Measurements from ENCODE around the gene FBXW12. TPM values are rescaled to one million over a fixed set of nuclear protein-coding genes. Genes with fewer than 3 reads are reported as not detected.

The FBXW12 gene
- polyA plus RNA-seq, 1 donor from 2014 or later: not detected

GRCh38 chr3:48436477-48436787 lies 64.4 kb downstream of the FBXW12 start:
- Histone ChIP-seq H3K27ac (ENCODE audit: low read length) (no peak overlapping the region), H3K4me2 (ENCODE audit: low read length) (no peak overlapping the region), H2AFZ (ENCODE audit: low read depth, low read length) (no peak overlapping the region), H3K9ac (ENCODE audit: low read length) (peak overlapping the region; percentile 27), H4K20me1 (ENCODE audit: insufficient read depth) (no peaks in the 10 kb centered on the region), H3K9me2 (ENCODE audit: insufficient read depth, low read length) (no peaks in the 10 kb centered on the region), H3K27me3 (ENCODE audit: insufficient read depth, low read depth, low read length) (no peaks in the 10 kb centered on the region), H3K36me3 (ENCODE audit: insufficient read depth, low read length) (no peaks in the 10 kb centered on the region), H3F3A (ENCODE audit: insufficient read depth, low read length, poor library complexity, severe bottlenecking) (no peaks in the 10 kb centered on the region), H3K4me3 (ENCODE audit: low read length) (no peak overlapping the region), H3K79me2 (replicated peaks; ENCODE audit: insufficient read depth, low read length) (peaks cover 14% of the 10 kb centered on the region), H3K9me3 (ENCODE audit: low read length) (no peaks in the 10 kb centered on the region)
- no peak for TF ChIP-seq POLR2AphosphoS5 (IDR thresholded peaks at IDR 0.05)
- TF ChIP-seq RAD21 (conservative IDR thresholded peaks at IDR 0.05): no peak
- no peak for TF ChIP-seq TAF1 (IDR thresholded peaks at IDR 0.05; ENCODE audit: low read depth)
- no peak for TF ChIP-seq SMC3 (conservative IDR thresholded peaks at IDR 0.05; ENCODE audit: poor library complexity)
- TF ChIP-seq EP300 (conservative IDR thresholded peaks at IDR 0.05; ENCODE audit: poor library complexity, severe bottlenecking): no peak
- no peak for TF ChIP-seq MXI1 (conservative IDR thresholded peaks at IDR 0.05; ENCODE audit: poor library complexity, severe bottlenecking)

GRCh38 chr3:48436855-48437254 lies 64.8 kb downstream of the FBXW12 start:
- no peak for TF ChIP-seq MXI1 (conservative IDR thresholded peaks at IDR 0.05; ENCODE audit: poor library complexity, severe bottlenecking)
- Histone ChIP-seq H3K9ac (ENCODE audit: low read length) (peak overlapping the region; percentile 27), H3K9me3 (ENCODE audit: low read length) (no peaks in the 10 kb centered on the region), H3K4me3 (ENCODE audit: low read length) (no peak overlapping the region), H4K20me1 (ENCODE audit: insufficient read depth) (no peaks in the 10 kb centered on the region), H2AFZ (ENCODE audit: low read depth, low read length) (no peak overlapping the region), H3F3A (ENCODE audit: insufficient read depth, low read length, poor library complexity, severe bottlenecking) (no peaks in the 10 kb centered on the region), H3K36me3 (ENCODE audit: insufficient read depth, low read length) (no peaks in the 10 kb centered on the region), H3K9me2 (ENCODE audit: insufficient read depth, low read length) (no peaks in the 10 kb centered on the region), H3K4me2 (ENCODE audit: low read length) (no peak overlapping the region), H3K79me2 (replicated peaks; ENCODE audit: insufficient read depth, low read length) (peaks cover 19% of the 10 kb centered on the region), H3K27ac (ENCODE audit: low read length) (no peak overlapping the region), H3K27me3 (ENCODE audit: insufficient read depth, low read depth, low read length) (no peaks in the 10 kb centered on the region)

GRCh38 chr3:48437812-48438211 lies 65.8 kb downstream of the FBXW12 start:
- Histone ChIP-seq H3K9ac (ENCODE audit: low read length) (no peak overlapping the region), H3K27ac (ENCODE audit: low read length) (no peak overlapping the region), H3F3A (ENCODE audit: insufficient read depth, low read length, poor library complexity, severe bottlenecking) (no peaks in the 10 kb centered on the region), H3K9me2 (ENCODE audit: insufficient read depth, low read length) (no peaks in the 10 kb centered on the region), H3K4me3 (ENCODE audit: low read length) (no peak overlapping the region), H3K36me3 (ENCODE audit: insufficient read depth, low read length) (no peaks in the 10 kb centered on the region), H3K4me2 (ENCODE audit: low read length) (no peak overlapping the region), H3K9me3 (ENCODE audit: low read length) (no peaks in the 10 kb centered on the region), H3K79me2 (replicated peaks; ENCODE audit: insufficient read depth, low read length) (peaks cover 22% of the 10 kb centered on the region), H2AFZ (ENCODE audit: low read depth, low read length) (no peak overlapping the region), H3K27me3 (ENCODE audit: insufficient read depth, low read depth, low read length) (no peaks in the 10 kb centered on the region), H4K20me1 (ENCODE audit: insufficient read depth) (no peaks in the 10 kb centered on the region)
- TF ChIP-seq TAF1 (IDR thresholded peaks at IDR 0.05; ENCODE audit: low read depth) (no peak), REST (IDR thresholded peaks at IDR 0.05; ENCODE audit: borderline replicate concordance) (no peak), SMC3 (conservative IDR thresholded peaks at IDR 0.05; ENCODE audit: poor library complexity) (no peak), POLR2AphosphoS5 (IDR thresholded peaks at IDR 0.05) (no peak), MXI1 (conservative IDR thresholded peaks at IDR 0.05; ENCODE audit: poor library complexity, severe bottlenecking) (no peak), EP300 (conservative IDR thresholded peaks at IDR 0.05; ENCODE audit: poor library complexity, severe bottlenecking) (no peak), EZH2 (IDR thresholded peaks at IDR 0.05; ENCODE audit: borderline replicate concordance, insufficient read depth, low read length, poor library complexity, severe bottlenecking) (no peak), CTCF (IDR thresholded peaks at IDR 0.05; ENCODE audit: poor library complexity, severe bottlenecking) (no peak), RAD21 (conservative IDR thresholded peaks at IDR 0.05) (no peak)
